Transverse colon (tissue), 4 donors: Measurements from ENCODE around the gene STAT5B.

ENCODE experiments used
- POLR2A ChIP-seq: fragments of 450-650 bp; IDR thresholded peaks from one replicate; pipeline ENCODE4 v1.6.1; 2016; ENCODE audit warnings: antibody characterized with exemption, mild to moderate bottlenecking, moderate library complexity
- POLR2AphosphoS5 ChIP-seq, 3 donors: sonication (generic); formaldehyde crosslinking; IDR thresholded peaks; one replicate each; pipeline ENCODE4 v1.6.1; 2016; ENCODE audit warnings: antibody characterized with exemption in 3 of 3
- TF ChIP-seq, protein P1 (sequence below), 5 experiments: fragments of 200-600 bp in 3 of 5; fragments of 450-650 bp in 2 of 5; sonication (generic) in 3 of 5; IDR thresholded peaks; 1 replicate in 2 of 5; 2 replicates in 3 of 5; pipeline ENCODE4 v1.5.1; 2016 to 2017; ENCODE audit warnings: antibody characterized with exemption in 5 of 5, inconsistent platforms in 3 of 5, mild to moderate bottlenecking in 2 of 5, moderate library complexity in 1 of 5

DNA sequence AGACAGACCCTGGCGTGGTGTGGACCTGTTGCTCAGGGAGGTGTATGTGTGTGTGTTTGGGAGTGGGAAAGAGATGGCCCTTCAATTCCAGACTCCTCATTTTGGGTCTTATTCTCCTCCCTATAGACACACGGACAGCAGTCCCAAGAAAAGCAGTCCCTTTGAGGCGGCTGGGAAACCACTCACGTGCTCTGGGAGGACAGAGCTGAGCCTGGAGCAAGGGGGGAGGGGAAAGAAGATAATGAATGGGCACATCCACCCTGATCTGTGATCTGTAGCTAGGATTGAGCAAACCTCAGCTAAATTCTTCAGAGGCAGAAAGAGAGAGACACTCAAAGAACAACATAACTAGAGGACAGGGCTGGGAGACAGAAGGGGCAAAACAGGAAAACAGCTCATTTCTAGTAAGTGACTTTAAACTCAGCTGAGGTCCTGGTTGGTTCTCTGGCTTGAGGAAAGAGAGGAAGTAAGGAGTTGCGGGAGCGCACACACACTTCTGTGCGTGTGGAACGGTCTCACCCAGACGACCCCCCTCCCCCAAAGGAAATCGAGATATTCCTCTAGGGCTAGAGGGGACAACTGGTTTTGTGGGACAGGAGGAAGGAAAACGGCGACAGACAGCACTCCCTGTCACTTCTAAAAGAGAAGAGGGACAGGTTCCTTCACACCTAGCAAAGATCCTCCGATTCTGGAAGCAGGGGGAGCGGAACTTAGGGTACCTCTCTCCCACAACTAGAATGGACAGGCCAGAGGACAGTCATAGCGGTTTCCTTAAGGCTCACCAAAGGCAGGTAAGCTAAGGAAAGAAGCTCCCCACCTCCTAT lies 122.1 kb downstream of the STAT5B start:
- TF ChIP-seq, protein P1, sequence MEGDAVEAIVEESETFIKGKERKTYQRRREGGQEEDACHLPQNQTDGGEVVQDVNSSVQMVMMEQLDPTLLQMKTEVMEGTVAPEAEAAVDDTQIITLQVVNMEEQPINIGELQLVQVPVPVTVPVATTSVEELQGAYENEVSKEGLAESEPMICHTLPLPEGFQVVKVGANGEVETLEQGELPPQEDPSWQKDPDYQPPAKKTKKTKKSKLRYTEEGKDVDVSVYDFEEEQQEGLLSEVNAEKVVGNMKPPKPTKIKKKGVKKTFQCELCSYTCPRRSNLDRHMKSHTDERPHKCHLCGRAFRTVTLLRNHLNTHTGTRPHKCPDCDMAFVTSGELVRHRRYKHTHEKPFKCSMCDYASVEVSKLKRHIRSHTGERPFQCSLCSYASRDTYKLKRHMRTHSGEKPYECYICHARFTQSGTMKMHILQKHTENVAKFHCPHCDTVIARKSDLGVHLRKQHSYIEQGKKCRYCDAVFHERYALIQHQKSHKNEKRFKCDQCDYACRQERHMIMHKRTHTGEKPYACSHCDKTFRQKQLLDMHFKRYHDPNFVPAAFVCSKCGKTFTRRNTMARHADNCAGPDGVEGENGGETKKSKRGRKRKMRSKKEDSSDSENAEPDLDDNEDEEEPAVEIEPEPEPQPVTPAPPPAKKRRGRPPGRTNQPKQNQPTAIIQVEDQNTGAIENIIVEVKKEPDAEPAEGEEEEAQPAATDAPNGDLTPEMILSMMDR (IDR thresholded peaks at IDR 0.05) = no peak
- TF ChIP-seq POLR2A (no peak), POLR2AphosphoS5 (IDR thresholded peaks at IDR 0.05) (no peak)
